Keratinocyte (primary cell): ENCODE data around the gene ARMH1.

ENCODE experiments used
- CTCF ChIP-seq, 3 experiments: IDR thresholded peaks in 1 of 3; conservative IDR thresholded peaks in 1 of 3; optimal IDR thresholded peaks in 1 of 3; 2 replicates in 2 of 3; 3 replicates in 1 of 3; pipeline versions ENCODE3 to v1.5.1; 2011; ENCODE audit warnings: low read length in 3 of 3, mild to moderate bottlenecking in 3 of 3, moderate library complexity in 2 of 3, control low read depth in 1 of 3, inconsistent platforms in 1 of 3; ENCODE audit not compliant: insufficient read depth in 2 of 3; ENCODE audit errors: extremely low read depth in 1 of 3
- EZH2 ChIP-seq: IDR thresholded peaks from one replicate; pipeline ENCODE4 v1.6.1; 2012; ENCODE audit warnings: inconsistent platforms, mild to moderate bottlenecking, low read length, moderate library complexity

GRCh38 chr1:44693159-44693558 is 18.6 kb downstream of the ARMH1 start:
- TF ChIP-seq CTCF (optimal IDR thresholded peaks at IDR 0.05 in 1 of 3, IDR thresholded peaks at IDR 0.05 in 1 of 3, conservative IDR thresholded peaks at IDR 0.05 in 1 of 3; ENCODE audit: extremely low read depth in 1 of 3, insufficient read depth in 2 of 3, low read length in 3 of 3) (no peak), EZH2 (no peak)
